SU-DHL-6 (cell line): ENCODE results near the gene NIPA2.

Source experiments
- EZH2phosphoT487 ChIP-seq: fragments of 200-600 bp; sonication (generic), shearing (Covaris generic); conservative IDR thresholded peaks from 2 replicates; pipeline ENCODE4 v1.6.1; 2018; ENCODE audit warnings: mild to moderate bottlenecking, antibody characterized with exemption, low read length, moderate library complexity, mixed read lengths
- TF ChIP-seq, protein P1 (sequence below): fragments of 200-600 bp; sonication (generic); IDR thresholded peaks from one replicate; pipeline ENCODE4 v1.5.1; 2017; ENCODE audit warnings: antibody characterized with exemption, mild to moderate bottlenecking, low read length, moderate library complexity; ENCODE audit not compliant: insufficient read depth, poor library complexity, severe bottlenecking

DNA sequence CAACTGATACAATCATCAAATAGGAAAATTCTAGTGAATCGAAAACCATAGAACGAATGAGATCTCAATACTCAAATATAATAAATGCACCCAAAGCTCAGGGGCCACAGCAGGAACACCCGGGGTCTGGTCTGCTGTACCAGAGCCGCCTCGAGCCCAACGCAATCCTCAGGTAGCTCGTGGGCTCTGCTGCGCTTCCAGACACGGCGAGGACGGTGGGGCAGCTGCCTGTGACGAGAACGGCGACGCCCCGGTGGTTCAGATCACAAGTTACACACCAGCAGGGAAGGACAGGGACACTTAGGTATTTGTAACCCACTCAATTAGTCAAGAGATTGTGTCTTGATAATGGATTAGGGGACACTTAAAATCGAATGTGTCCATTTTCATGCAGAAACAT, 54.6 kb downstream of the NIPA2 start:
- TF ChIP-seq, protein P1, sequence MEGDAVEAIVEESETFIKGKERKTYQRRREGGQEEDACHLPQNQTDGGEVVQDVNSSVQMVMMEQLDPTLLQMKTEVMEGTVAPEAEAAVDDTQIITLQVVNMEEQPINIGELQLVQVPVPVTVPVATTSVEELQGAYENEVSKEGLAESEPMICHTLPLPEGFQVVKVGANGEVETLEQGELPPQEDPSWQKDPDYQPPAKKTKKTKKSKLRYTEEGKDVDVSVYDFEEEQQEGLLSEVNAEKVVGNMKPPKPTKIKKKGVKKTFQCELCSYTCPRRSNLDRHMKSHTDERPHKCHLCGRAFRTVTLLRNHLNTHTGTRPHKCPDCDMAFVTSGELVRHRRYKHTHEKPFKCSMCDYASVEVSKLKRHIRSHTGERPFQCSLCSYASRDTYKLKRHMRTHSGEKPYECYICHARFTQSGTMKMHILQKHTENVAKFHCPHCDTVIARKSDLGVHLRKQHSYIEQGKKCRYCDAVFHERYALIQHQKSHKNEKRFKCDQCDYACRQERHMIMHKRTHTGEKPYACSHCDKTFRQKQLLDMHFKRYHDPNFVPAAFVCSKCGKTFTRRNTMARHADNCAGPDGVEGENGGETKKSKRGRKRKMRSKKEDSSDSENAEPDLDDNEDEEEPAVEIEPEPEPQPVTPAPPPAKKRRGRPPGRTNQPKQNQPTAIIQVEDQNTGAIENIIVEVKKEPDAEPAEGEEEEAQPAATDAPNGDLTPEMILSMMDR: no peak
- no peak for TF ChIP-seq EZH2phosphoT487
